Mesenchymal stem cell (in vitro differentiated cells and primary cell): Measurements from ENCODE around the gene ANXA3.
A peak's percentile ranks its signal among the peaks of the same experiment; 100 is the strongest.

Source experiments
- DNase-seq: peaks from one replicate; pipeline ENCODE4 v3.0.0-alpha.2; 2013
- H2AFZ ChIP-seq: one replicate; pipeline ENCODE4 v1.6.1; 2013; ENCODE audit warnings: low read depth, mild to moderate bottlenecking, control low read depth, inconsistent platforms, low read length, moderate library complexity
- H2AK5ac ChIP-seq: 2 replicates; pipeline ENCODE4 v1.6.1; 2013; ENCODE audit warnings: low read length, moderate library complexity, mild to moderate bottlenecking, inconsistent platforms; ENCODE audit not compliant: severe bottlenecking
- H2BK120ac ChIP-seq: one replicate; pipeline ENCODE4 v1.6.1; 2013; ENCODE audit warnings: low read depth, mild to moderate bottlenecking, inconsistent platforms, low read length, moderate library complexity
- H2BK12ac ChIP-seq, 2 experiments: one replicate each; pipeline ENCODE4 v1.6.1; 2013; ENCODE audit warnings: inconsistent platforms in 2 of 2, low read length in 2 of 2, mild to moderate bottlenecking in 2 of 2, moderate library complexity in 2 of 2, control low read depth in 1 of 2
- H2BK15ac ChIP-seq: one replicate; pipeline ENCODE4 v1.6.1; 2013; ENCODE audit warnings: mild to moderate bottlenecking, low read depth, inconsistent platforms; ENCODE audit not compliant: poor library complexity, severe bottlenecking
- H2BK5ac ChIP-seq: 2 replicates; pipeline ENCODE4 v1.6.1; 2013; ENCODE audit warnings: low read depth, mild to moderate bottlenecking, low read length, control low read depth, inconsistent platforms; ENCODE audit not compliant: poor library complexity, severe bottlenecking
- H3K14ac ChIP-seq, 2 experiments: one replicate each; pipeline ENCODE4 v1.6.1; 2013; ENCODE audit warnings: inconsistent platforms in 2 of 2, low read length in 2 of 2, control low read depth in 1 of 2, mild to moderate bottlenecking in 1 of 2, moderate library complexity in 1 of 2
- H3K18ac ChIP-seq, 2 experiments: one replicate each; pipeline ENCODE4 v1.6.1; 2013; ENCODE audit warnings: inconsistent platforms in 2 of 2, low read length in 2 of 2, control low read depth in 1 of 2, low read depth in 1 of 2, mild to moderate bottlenecking in 1 of 2
- H3K23ac ChIP-seq, 2 experiments: one replicate each; pipeline ENCODE4 v1.6.1; 2013; ENCODE audit warnings: inconsistent platforms in 2 of 2, low read length in 2 of 2, mild to moderate bottlenecking in 2 of 2, moderate library complexity in 2 of 2, control low read depth in 1 of 2
- H3K27ac ChIP-seq: 2 replicates; pipeline ENCODE4 v1.5.1; 2013; ENCODE audit warnings: mild to moderate bottlenecking, moderate library complexity, low read length, control low read depth, inconsistent platforms; ENCODE audit not compliant: poor library complexity, severe bottlenecking
- H3K27me3 ChIP-seq, 2 experiments: 2 replicates each; pipeline versions ENCODE4 v1.6.1 to v1.7.0; 2013; ENCODE audit warnings: low read length in 2 of 2, mild to moderate bottlenecking in 2 of 2, moderate library complexity in 2 of 2, control low read depth in 1 of 2, inconsistent platforms in 1 of 2; ENCODE audit not compliant: control insufficient read depth in 1 of 2, insufficient read depth in 1 of 2
- H3K36me3 ChIP-seq, 2 experiments: 2 replicates each; pipeline versions ENCODE4 v1.6.1 to v1.7.0; 2013; ENCODE audit warnings: low read length in 2 of 2, control low read depth in 1 of 2, inconsistent platforms in 1 of 2, low read depth in 1 of 2, mild to moderate bottlenecking in 1 of 2; ENCODE audit not compliant: insufficient read depth in 2 of 2, control insufficient read depth in 1 of 2
- H3K4ac ChIP-seq, 2 experiments: one replicate each; pipeline ENCODE4 v1.6.1; 2013; ENCODE audit warnings: inconsistent platforms in 2 of 2, low read length in 2 of 2, mild to moderate bottlenecking in 2 of 2, moderate library complexity in 2 of 2, control low read depth in 1 of 2, low read depth in 1 of 2
- H3K4me1 ChIP-seq: 2 replicates; pipeline ENCODE4 v1.6.1; 2013; ENCODE audit warnings: low read depth, low read length, control low read depth; ENCODE audit not compliant: control insufficient read depth, insufficient read depth
- H3K4me2 ChIP-seq: 2 replicates; pipeline ENCODE4 v1.6.1; 2013; ENCODE audit warnings: low read length, mild to moderate bottlenecking, inconsistent platforms; ENCODE audit not compliant: poor library complexity, severe bottlenecking
- H3K4me3 ChIP-seq, 2 experiments: 2 replicates each; pipeline versions ENCODE4 v1.5.1 to v1.7.0; 2013; ENCODE audit warnings: low read length in 2 of 2, mild to moderate bottlenecking in 2 of 2, control low read depth in 1 of 2, low read depth in 1 of 2; ENCODE audit not compliant: insufficient read depth in 1 of 2
- H3K79me1 ChIP-seq: replicated peaks from 2 replicates; pipeline ENCODE4 v1.6.1; 2013; ENCODE audit warnings: mild to moderate bottlenecking, control low read depth, low read length, inconsistent platforms; ENCODE audit not compliant: poor library complexity, severe bottlenecking
- H3K9ac ChIP-seq: 2 replicates; pipeline ENCODE4 v1.7.0; 2013; ENCODE audit warnings: mild to moderate bottlenecking, low read length, moderate library complexity
- H3K9me3 ChIP-seq: 2 replicates; pipeline ENCODE4 v1.7.0; 2013; ENCODE audit warnings: mild to moderate bottlenecking, low read length; ENCODE audit not compliant: control insufficient read depth
- H4K8ac ChIP-seq: one replicate; pipeline ENCODE4 v1.6.1; 2013; ENCODE audit warnings: inconsistent platforms, mild to moderate bottlenecking, low read length, moderate library complexity
- H4K91ac ChIP-seq: one replicate; pipeline ENCODE4 v1.6.1; 2013; ENCODE audit warnings: mild to moderate bottlenecking, low read length, inconsistent platforms
- WGBS: methylation state at CpG from one replicate; pipeline ENCODE4 v1.1.7; 2013; ENCODE audit warnings: mixed read lengths; 5-methylcytosine and 5-hydroxymethylcytosine counted together

ANXA3 gene

DNA sequence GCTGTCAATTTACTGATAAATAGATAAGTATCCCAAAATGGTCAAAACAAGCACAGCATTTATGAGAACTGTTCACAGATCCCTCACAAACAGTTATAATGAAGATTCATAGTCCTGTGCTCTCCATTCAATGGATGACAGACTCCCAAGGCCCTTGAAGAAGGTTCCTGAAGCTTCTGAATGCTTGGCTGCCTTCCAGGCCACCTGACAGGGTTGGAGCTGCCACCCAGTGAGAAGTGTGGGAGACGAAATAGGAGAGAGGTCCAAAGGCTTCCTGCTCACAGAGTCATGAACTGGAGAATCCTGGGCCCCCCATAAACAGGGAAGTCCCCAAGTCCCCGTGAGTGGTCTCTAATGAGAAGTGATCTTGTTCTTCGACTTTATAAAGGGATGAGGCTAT, 26.0 kb upstream of the ANXA3 start:
- Histone ChIP-seq H3K27me3 (no peaks in the 10 kb centered on the region), H3K4me3 (no peak overlapping the region), H3K79me1 (no peaks in the 10 kb centered on the region), H2AFZ (no peak overlapping the region), H3K4ac (no peak overlapping the region), H3K27ac (no peak overlapping the region), H2BK120ac (no peak overlapping the region), H4K8ac (no peak overlapping the region), H3K4me2 (no peak overlapping the region), H4K91ac (no peak overlapping the region), H2BK12ac (no peak overlapping the region), H3K36me3 (peaks cover 2 to 6% of the 10 kb centered on the region in 2 experiments), H3K9me3 (peaks cover 5% of the 10 kb centered on the region), H3K18ac (no peak overlapping the region), H3K9ac (no peak overlapping the region), H3K23ac (no peak overlapping the region), H3K14ac (no peak overlapping the region), H3K4me1 (no peaks in the 10 kb centered on the region), H2BK15ac (no peak overlapping the region), H2AK5ac (no peak overlapping the region), H2BK5ac (no peak overlapping the region)
- no peak for DNase-seq
- 93% methylated on average over 3 of the region's 3 CpGs for WGBS

DNA sequence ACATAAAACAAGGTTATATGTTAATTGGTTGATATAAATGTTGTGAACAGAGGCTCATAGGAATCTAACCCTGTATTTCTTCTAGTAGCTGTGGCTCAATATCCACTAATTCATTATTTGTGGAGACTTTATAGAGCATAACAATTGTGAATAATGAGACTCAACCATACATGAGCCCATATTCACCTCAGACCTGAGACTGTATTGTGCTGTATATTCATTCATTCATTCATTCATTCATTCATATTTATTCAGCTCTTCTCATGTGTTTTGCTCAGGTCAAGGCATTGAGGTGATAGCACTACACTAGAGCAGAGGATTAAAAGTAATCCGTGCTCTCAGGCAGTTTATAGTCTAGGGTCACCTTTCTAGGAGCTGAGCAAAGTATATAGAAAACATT, 24.5 kb upstream of the ANXA3 start:
- Histone ChIP-seq H3K4me1 (no peaks in the 10 kb centered on the region), H3K27me3 (no peaks in the 10 kb centered on the region), H4K91ac (no peak overlapping the region), H3K9me3 (peaks cover 6% of the 10 kb centered on the region), H3K36me3 (peaks cover 2 to 6% of the 10 kb centered on the region in 2 experiments), H3K4me2 (no peak overlapping the region), H3K9ac (no peak overlapping the region), H2AK5ac (no peak overlapping the region), H2BK5ac (no peak overlapping the region), H2AFZ (no peak overlapping the region), H3K4ac (no peak overlapping the region), H3K4me3 (no peak overlapping the region), H2BK12ac (no peak overlapping the region), H3K23ac (no peak overlapping the region), H2BK120ac (no peak overlapping the region), H2BK15ac (no peak overlapping the region), H3K27ac (no peak overlapping the region), H3K79me1 (no peaks in the 10 kb centered on the region), H3K18ac (no peak overlapping the region), H3K14ac (no peak overlapping the region), H4K8ac (no peak overlapping the region)
- no peak for DNase-seq
- 86% methylated on average over 1 of the region's 1 CpG for WGBS

DNA sequence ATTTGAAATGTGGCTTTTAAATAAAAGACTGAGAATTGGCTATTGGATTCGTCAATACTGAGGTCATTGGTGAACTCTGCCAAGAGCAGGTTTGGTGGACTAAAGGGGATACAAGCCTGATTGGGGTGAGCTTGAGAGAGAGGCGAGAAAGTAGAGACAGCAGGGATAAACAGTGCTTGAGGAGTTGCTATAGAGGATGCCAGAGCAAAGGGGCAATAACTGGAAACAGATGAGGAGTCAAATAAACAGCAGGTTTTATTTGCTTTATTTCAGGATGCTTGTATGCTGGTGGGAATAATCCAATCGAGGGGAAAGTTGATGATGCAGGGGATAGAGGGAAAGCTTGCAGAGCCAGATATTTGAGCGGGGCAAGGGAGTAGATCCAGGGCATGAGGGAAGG, 24.0 kb upstream of the ANXA3 start:
- no peak for DNase-seq
- Histone ChIP-seq H2BK15ac (no peak overlapping the region), H3K9ac (peak overlapping the region; percentile 46), H2AK5ac (no peak overlapping the region), H3K79me1 (no peaks in the 10 kb centered on the region), H3K4me3 (no peak overlapping the region), H2BK5ac (no peak overlapping the region), H4K91ac (no peak overlapping the region), H3K27me3 (no peaks in the 10 kb centered on the region), H3K18ac (no peak overlapping the region), H3K23ac (no peak overlapping the region), H3K9me3 (peaks cover 6% of the 10 kb centered on the region), H3K4me2 (no peak overlapping the region), H3K14ac (no peak overlapping the region), H3K36me3 (peaks cover 2 to 6% of the 10 kb centered on the region in 2 experiments), H3K4me1 (no peaks in the 10 kb centered on the region), H3K4ac (no peak overlapping the region), H3K27ac (no peak overlapping the region), H4K8ac (no peak overlapping the region), H2BK12ac (no peak overlapping the region), H2AFZ (no peak overlapping the region), H2BK120ac (no peak overlapping the region)
- WGBS: 93% methylated on average over 4 of the region's 4 CpGs

DNA sequence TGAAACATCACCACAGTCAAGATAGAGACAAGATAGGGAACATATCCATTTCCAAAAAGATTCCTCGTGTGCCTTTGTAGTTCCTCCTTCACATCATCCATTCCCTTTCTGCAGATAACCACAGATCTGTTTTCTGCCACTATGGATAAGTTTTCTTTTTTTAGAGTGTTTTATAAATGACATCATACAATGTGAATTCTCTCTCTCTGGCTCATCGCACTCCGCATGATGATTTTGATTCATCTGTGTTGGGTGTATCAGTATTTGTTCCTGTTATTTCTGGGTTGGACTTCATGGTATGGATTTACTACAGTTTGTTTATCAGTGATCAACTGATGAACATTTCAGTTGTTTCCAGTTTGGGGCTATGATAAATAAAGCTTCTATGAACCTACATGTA, 23.2 kb upstream of the ANXA3 start:
- Histone ChIP-seq H3K36me3 (peaks cover 2 to 6% of the 10 kb centered on the region in 2 experiments), H3K18ac (no peak overlapping the region), H2BK120ac (no peak overlapping the region), H3K9ac (peak overlapping the region; percentile 46), H3K27me3 (no peaks in the 10 kb centered on the region), H2BK5ac (no peak overlapping the region), H3K4me3 (no peak overlapping the region), H3K23ac (no peak overlapping the region), H3K27ac (no peak overlapping the region), H2AFZ (no peak overlapping the region), H3K9me3 (peaks cover 6% of the 10 kb centered on the region), H4K91ac (no peak overlapping the region), H2BK15ac (no peak overlapping the region), H3K4ac (no peak overlapping the region), H3K79me1 (no peaks in the 10 kb centered on the region), H2AK5ac (no peak overlapping the region), H2BK12ac (no peak overlapping the region), H3K4me2 (no peak overlapping the region), H4K8ac (no peak overlapping the region), H3K4me1 (no peaks in the 10 kb centered on the region), H3K14ac (no peak overlapping the region)
- WGBS: 51% methylated on average over 2 of the region's 3 CpGs
- DNase-seq: peak; percentile 24
